Trophoblast cell (in vitro differentiated cells and primary cell): ENCODE results near the gene DYNLT4.
A peak's percentile ranks its signal among the peaks of the same experiment; 100 is the strongest.
"Not testable (repeated sequence)": the region's sequence is repeated elsewhere in the genome, so short reads cannot be mapped to it uniquely, and the experiment has no call there.

Experiments used
- DNase-seq, 2 donors: peaks; one replicate each; pipeline ENCODE4 v3.0.0-alpha.2; 2016
- H2AFZ ChIP-seq: 2 replicates; pipeline ENCODE4 v1.6.1; 2013; ENCODE audit warnings: low read length, moderate library complexity, mild to moderate bottlenecking; ENCODE audit not compliant: insufficient read depth, poor library complexity
- H2AK5ac ChIP-seq: 2 replicates; pipeline ENCODE4 v1.6.1; 2013; ENCODE audit warnings: mild to moderate bottlenecking, low read length
- H2BK120ac ChIP-seq: 2 replicates; pipeline ENCODE4 v1.6.1; 2013; ENCODE audit warnings: low read length, mild to moderate bottlenecking, moderate library complexity; ENCODE audit not compliant: insufficient read depth, poor library complexity
- H2BK12ac ChIP-seq: 2 replicates; pipeline ENCODE4 v1.6.1; 2013; ENCODE audit warnings: mild to moderate bottlenecking, low read length, moderate library complexity
- H2BK5ac ChIP-seq: 2 replicates; pipeline ENCODE4 v1.6.1; 2013; ENCODE audit warnings: low read length, low read depth, moderate library complexity, mild to moderate bottlenecking; ENCODE audit not compliant: poor library complexity
- H3K14ac ChIP-seq: 2 replicates; pipeline ENCODE4 v1.6.1; 2013; ENCODE audit warnings: mild to moderate bottlenecking, low read length
- H3K18ac ChIP-seq: 2 replicates; pipeline ENCODE4 v1.6.1; 2013; ENCODE audit warnings: mild to moderate bottlenecking, low read length
- H3K23ac ChIP-seq: 2 replicates; pipeline ENCODE4 v1.6.1; 2013; ENCODE audit warnings: low read length
- H3K27ac ChIP-seq: 2 replicates; pipeline ENCODE4 v1.5.1; 2013; ENCODE audit warnings: low read depth, mild to moderate bottlenecking, inconsistent platforms, low read length, moderate library complexity
- H3K27me3 ChIP-seq: 2 replicates; pipeline ENCODE4 v1.6.1; 2013; ENCODE audit warnings: inconsistent platforms, mild to moderate bottlenecking, low read length, moderate library complexity; ENCODE audit not compliant: insufficient read depth
- H3K36me3 ChIP-seq, 2 experiments: 1 replicate in 1 of 2; 2 replicates in 1 of 2; pipeline ENCODE4 v1.6.1; 2013; ENCODE audit warnings: low read length in 2 of 2, mild to moderate bottlenecking in 2 of 2, moderate library complexity in 1 of 2; ENCODE audit not compliant: insufficient read depth in 2 of 2, control insufficient read depth in 1 of 2
- H3K4ac ChIP-seq: 2 replicates; pipeline ENCODE4 v1.6.1; 2013; ENCODE audit warnings: low read depth, mild to moderate bottlenecking, low read length, moderate library complexity
- H3K4me1 ChIP-seq, 2 experiments: 1 replicate in 1 of 2; 2 replicates in 1 of 2; pipeline ENCODE4 v1.6.1; 2013; ENCODE audit warnings: low read length in 2 of 2, mild to moderate bottlenecking in 2 of 2, moderate library complexity in 1 of 2; ENCODE audit not compliant: insufficient read depth in 2 of 2, control insufficient read depth in 1 of 2
- H3K4me2 ChIP-seq: 2 replicates; pipeline ENCODE4 v1.6.1; 2013; ENCODE audit warnings: inconsistent platforms, mild to moderate bottlenecking, low read length, moderate library complexity
- H3K4me3 ChIP-seq: 2 replicates; pipeline ENCODE4 v1.5.1; 2013; ENCODE audit warnings: mild to moderate bottlenecking, low read depth, low read length, inconsistent platforms
- H3K79me1 ChIP-seq: one replicate; pipeline ENCODE4 v1.6.1; 2013; ENCODE audit warnings: low read length
- H3K79me2 ChIP-seq: 2 replicates; pipeline ENCODE4 v1.6.1; 2013; ENCODE audit warnings: low read length, mild to moderate bottlenecking; ENCODE audit not compliant: control insufficient read depth, insufficient read depth, poor library complexity
- H3K9ac ChIP-seq: 2 replicates; pipeline ENCODE4 v1.6.1; 2013; ENCODE audit warnings: mild to moderate bottlenecking, low read length
- H3K9me3 ChIP-seq: 2 replicates; pipeline ENCODE4 v1.6.1; 2013; ENCODE audit warnings: low read depth, mild to moderate bottlenecking, control low read depth, inconsistent platforms, low read length; ENCODE audit not compliant: insufficient read depth
- H4K12ac ChIP-seq: 2 replicates; pipeline ENCODE4 v1.6.1; 2013; ENCODE audit warnings: low read depth, mild to moderate bottlenecking, low read length, moderate library complexity
- H4K8ac ChIP-seq: 2 replicates; pipeline ENCODE4 v1.6.1; 2013; ENCODE audit warnings: low read depth, mild to moderate bottlenecking, low read length, moderate library complexity
- H4K91ac ChIP-seq: one replicate; pipeline ENCODE4 v1.6.1; 2013; ENCODE audit warnings: low read depth, mild to moderate bottlenecking, low read length, moderate library complexity
- WGBS: extraction: QIAGEN DNeasy Blood & Tissue Kit; methylation state at CpG from one replicate; pipeline ENCODE4 v1.1.7; 2013; ENCODE audit warnings: missing lambda C conversion rate; ENCODE audit not compliant: insufficient read length, insufficient coverage; ENCODE audit errors: extremely low coverage; 5-methylcytosine and 5-hydroxymethylcytosine counted together

The DYNLT4 gene

GRCh38 chr1:44776730-44777068, 30.5 kb downstream of the DYNLT4 start:
- peaks cover 19% of the 10 kb centered on the region for H3K79me2 ChIP-seq
- no peak overlapping the region for H2AK5ac ChIP-seq
- peak overlapping the region; percentile 93 for H3K4ac ChIP-seq
- H3K4me3 ChIP-seq: peak overlapping the region; percentile 94
- no peak overlapping the region for H2AFZ ChIP-seq
- peaks cover 7 to 12% of the 10 kb centered on the region in 2 experiments for H3K4me1 ChIP-seq
- H3K14ac ChIP-seq: peak overlapping the region; percentile 36
- WGBS: no CpG with 5 or more reads among the region's 12 CpGs
- no peak overlapping the region for H2BK5ac ChIP-seq
- H4K8ac ChIP-seq: no peak overlapping the region
- H3K36me3 ChIP-seq: peaks cover 41 to 45% of the 10 kb centered on the region in 2 experiments
- peaks cover 16% of the 10 kb centered on the region for H3K79me1 ChIP-seq
- H3K9ac ChIP-seq: peak overlapping the region; percentile 89
- no peak for DNase-seq
- H4K91ac ChIP-seq: no peak overlapping the region
- H3K27ac ChIP-seq: peak overlapping the region; percentile 80
- peak overlapping the region; percentile 43 for H3K23ac ChIP-seq
- no peak overlapping the region for H3K18ac ChIP-seq
- H2BK12ac ChIP-seq: no peak overlapping the region
- no peak overlapping the region for H2BK120ac ChIP-seq
- no peak overlapping the region for H4K12ac ChIP-seq
- peaks cover 1% of the 10 kb centered on the region for H3K9me3 ChIP-seq
- H3K4me2 ChIP-seq: peak overlapping the region; percentile 85
- H3K27me3 ChIP-seq: no peaks in the 10 kb centered on the region

- H2BK5ac ChIP-seq: peak overlapping the region; percentile 88
- peak overlapping the region; percentile 92 for H4K12ac ChIP-seq
- H4K91ac ChIP-seq: peak overlapping the region; percentile 22
- H4K8ac ChIP-seq: peak overlapping the region; percentile 89
- H3K27me3 ChIP-seq: no peaks in the 10 kb centered on the region
- peak overlapping the region; percentile 9 for H3K18ac ChIP-seq
- peaks cover 39 to 43% of the 10 kb centered on the region in 2 experiments for H3K36me3 ChIP-seq
- H2BK12ac ChIP-seq: no peak overlapping the region
- peak overlapping the region; percentile 94 for H3K4me3 ChIP-seq
- H3K9ac ChIP-seq: peak overlapping the region; percentile 89
- peaks cover 1% of the 10 kb centered on the region for H3K9me3 ChIP-seq
- DNase-seq: peak in 1 of 2 donors; percentile 22
- peaks cover 7 to 12% of the 10 kb centered on the region in 2 experiments for H3K4me1 ChIP-seq
- H3K4ac ChIP-seq: peak overlapping the region; percentile 93
- H3K14ac ChIP-seq: peak overlapping the region; percentile 94
- H2AK5ac ChIP-seq: peak overlapping the region; percentile 80
- H3K27ac ChIP-seq: peak overlapping the region; percentile 80
- peaks cover 19% of the 10 kb centered on the region for H3K79me2 ChIP-seq
- peaks cover 16% of the 10 kb centered on the region for H3K79me1 ChIP-seq
- peak overlapping the region; percentile 85 for H3K4me2 ChIP-seq
- WGBS: no CpG with 5 or more reads among the region's 36 CpGs
- H2BK120ac ChIP-seq: peak overlapping the region; percentile 80
- H3K23ac ChIP-seq: peak overlapping the region; percentile 43
- H2AFZ ChIP-seq: peak overlapping the region; percentile 10
Measured at GRCh38 chr1:44775930-44776729, 31.0 kb downstream of the DYNLT4 start.

GRCh38 chr1:44775078-44775929, 31.8 kb downstream of the DYNLT4 start, which contains the start of gene RPS8:
RPS8 (plus strand) TSS chr1:44775540; CDS start chr1:44775597, 57 bp downstream.
- 100% methylated on average over 1 of the region's 65 CpGs for WGBS
- peak within 1 kb of the TSS; percentile 80 for H2AK5ac ChIP-seq
- H2BK12ac ChIP-seq: no peak within 1 kb of the TSS

GRCh38 chr1:44766421-44766820, 40.7 kb downstream of the DYNLT4 start:
- H3K79me1 ChIP-seq, H3K9ac ChIP-seq, H4K12ac ChIP-seq, H3K27me3 ChIP-seq, H3K23ac ChIP-seq, H3K4me1 ChIP-seq, H2BK120ac ChIP-seq, H3K79me2 ChIP-seq, H2AK5ac ChIP-seq, H3K4me3 ChIP-seq, H3K4ac ChIP-seq, H3K14ac ChIP-seq, H3K4me2 ChIP-seq, H2AFZ ChIP-seq, H2BK5ac ChIP-seq, H2BK12ac ChIP-seq, H3K27ac ChIP-seq, H3K9me3 ChIP-seq, H4K8ac ChIP-seq, H3K18ac ChIP-seq, H4K91ac ChIP-seq, DNase-seq: not testable (repeated sequence)
- no CpG with 5 or more reads among the region's 6 CpGs for WGBS
- peaks cover 40 to 53% of the 10 kb centered on the region in 2 experiments for H3K36me3 ChIP-seq

More at GRCh38 chr1:44775078-44775929, 31.8 kb downstream of the DYNLT4 start, which contains the start of gene RPS8:
- peak within 1 kb of the TSS; percentile 94 for H3K4me3 ChIP-seq
- H3K79me1 ChIP-seq: peaks cover 16% of the 10 kb centered on the region
- peaks cover 1% of the 10 kb centered on the region for H3K9me3 ChIP-seq
- peak within 1 kb of the TSS; percentile 63 for H3K18ac ChIP-seq
- H4K12ac ChIP-seq: peak within 1 kb of the TSS; percentile 97
- H3K4me2 ChIP-seq: peak within 1 kb of the TSS; percentile 85
- peaks cover 19% of the 10 kb centered on the region for H3K79me2 ChIP-seq
- peak within 1 kb of the TSS; percentile 89 for H3K9ac ChIP-seq
- no peak within 1 kb of the TSS for H3K23ac ChIP-seq
- H4K91ac ChIP-seq: peak within 1 kb of the TSS; percentile 92
- H2AFZ ChIP-seq: peak within 1 kb of the TSS; percentile 92
- H3K4ac ChIP-seq: peak within 1 kb of the TSS; percentile 93
- H3K4me1 ChIP-seq: peaks cover 7 to 12% of the 10 kb centered on the region in 2 experiments
- H3K36me3 ChIP-seq: peaks cover 32 to 37% of the 10 kb centered on the region in 2 experiments
- peak within 1 kb of the TSS; percentile 96 for H4K8ac ChIP-seq
- peak within 1 kb of the TSS; percentile 80 for H2BK120ac ChIP-seq
- peak within 1 kb of the TSS; percentile 80 for H3K27ac ChIP-seq
- H2BK5ac ChIP-seq: peak within 1 kb of the TSS; percentile 88
- H3K27me3 ChIP-seq: no peaks in the 10 kb centered on the region
- peak; percentile 95 to 97 for DNase-seq
- H3K14ac ChIP-seq: peak within 1 kb of the TSS; percentile 94
